HFF-Myc (cell line): Measurements from ENCODE around the gene TBATA.

ENCODE experiments used
- DNase-seq: peaks from one replicate; pipeline ENCODE4 v3.0.0-alpha.2; 2011; ENCODE audit warnings: low read depth; ENCODE audit errors: extremely low read depth
- H3K4me3 ChIP-seq: replicated peaks from 2 replicates; pipeline ENCODE4 v1.5.1; 2011; ENCODE audit warnings: low read depth, mild to moderate bottlenecking, control low read depth, low read length
- CTCF ChIP-seq: IDR thresholded peaks from 2 replicates; pipeline ENCODE4 v1.5.1; 2012; ENCODE audit warnings: mild to moderate bottlenecking, low read depth, low read length, control low read depth; ENCODE audit errors: missing control alignments

TBATA gene

GRCh38 chr10:70803775-70804420, 18.7 kb upstream of the TBATA start:
- DNase-seq: no peak
- H3K4me3 ChIP-seq: no peak overlapping the region
- TF ChIP-seq CTCF: no peak

DNA sequence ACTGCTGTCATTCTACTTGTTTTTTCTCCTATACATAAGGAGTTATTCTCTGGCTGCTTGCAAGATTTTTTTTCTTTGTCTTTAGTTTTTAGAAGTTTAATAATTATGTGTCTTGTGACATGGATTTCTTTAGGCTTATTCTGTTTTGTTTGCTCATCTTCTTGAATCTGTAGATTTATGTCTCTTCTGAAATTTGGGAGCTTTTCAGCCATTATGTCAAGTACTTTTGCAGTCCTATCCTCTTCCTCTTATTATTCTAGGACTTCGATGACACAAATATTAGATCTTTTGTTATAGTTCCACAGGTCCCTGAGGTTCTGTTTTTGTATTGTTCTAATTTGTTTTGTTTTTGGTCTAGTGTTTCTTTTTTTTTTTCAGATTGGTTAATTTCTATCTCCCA, 16.7 kb upstream of the TBATA start:
- H3K4me3 ChIP-seq: no peak overlapping the region
- DNase-seq: no peak
- no peak for TF ChIP-seq CTCF

DNA sequence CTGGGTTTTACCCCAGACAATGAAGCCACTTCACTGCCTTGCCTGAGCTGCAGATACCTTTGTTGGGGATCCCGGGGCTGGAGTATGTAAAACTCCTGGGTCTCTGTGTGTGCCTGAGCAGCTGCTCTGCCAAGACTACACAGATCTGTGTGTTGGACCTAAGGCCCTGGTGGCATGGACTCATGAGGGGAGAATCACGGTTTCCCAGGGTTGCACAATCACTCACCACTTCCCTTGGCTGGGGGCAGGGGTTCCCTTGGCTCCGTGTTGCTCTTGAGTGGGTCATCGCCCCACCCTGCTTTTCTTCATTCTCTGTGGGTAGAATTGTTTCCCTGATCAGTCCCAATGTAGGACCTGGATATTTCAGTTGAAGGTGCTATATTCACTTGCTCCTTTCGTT, 13.9 kb upstream of the TBATA start:
- DNase-seq: no peak
- TF ChIP-seq CTCF: no peak
- no peak overlapping the region for H3K4me3 ChIP-seq

- DNase-seq: no peak
- no peak overlapping the region for H3K4me3 ChIP-seq
- TF ChIP-seq CTCF: no peak
Measured at GRCh38 chr10:70797840-70798239, 12.7 kb upstream of the TBATA start.

DNA sequence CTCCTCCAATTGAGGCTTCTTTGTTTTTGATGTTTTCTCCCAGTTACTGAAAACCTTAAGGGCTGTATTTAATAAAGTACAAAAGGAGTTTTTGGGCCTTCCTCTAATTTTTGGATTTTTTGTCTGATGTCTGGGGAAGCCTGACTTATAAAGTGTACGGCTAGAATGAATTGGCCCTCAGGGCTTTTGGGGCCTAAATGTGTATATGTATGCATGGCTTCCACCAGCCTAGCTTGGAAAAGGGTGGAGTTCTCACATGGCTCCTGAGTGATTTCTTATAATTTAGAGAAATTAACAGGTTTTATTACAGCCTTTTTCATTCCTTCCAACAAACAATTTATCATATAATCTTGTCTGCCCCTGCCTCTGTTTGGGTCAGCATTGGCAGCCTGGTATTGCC, 10.4 kb upstream of the TBATA start:
- TF ChIP-seq CTCF: no peak
- H3K4me3 ChIP-seq: no peak overlapping the region
- DNase-seq: no peak

- TF ChIP-seq CTCF: no peak
- no peak for DNase-seq
- H3K4me3 ChIP-seq: no peak overlapping the region
Measured at GRCh38 chr10:70791386-70792039, 6.3 kb upstream of the TBATA start.

- TF ChIP-seq CTCF: no peak
- no peak overlapping the region for H3K4me3 ChIP-seq
- no peak for DNase-seq
Measured at GRCh38 chr10:70786799-70787415, 1.7 kb upstream of the TBATA start.
